Activated T-cell treated with anti-CD3 and anti-CD28 coated beads, Interleukin-2, amount 50 U/mL, for 24 hours (primary cell): ENCODE data around the gene PSMA4.
"Not testable (repeated sequence)": the region's sequence is repeated elsewhere in the genome, so short reads cannot be mapped to it uniquely, and the experiment has no call there.

Source experiments
- DNase-seq: peaks from one replicate; pipeline ENCODE4 v3.0.0-alpha.2; 2020
- H3K27ac Mint-ChIP-seq: 2 replicates; pipeline ENCODE4 v1.8.0; 2020; ENCODE audit warnings: mild to moderate bottlenecking, mixed read lengths
- H3K27me3 Mint-ChIP-seq: 2 replicates; pipeline ENCODE4 v1.8.0; 2020; ENCODE audit warnings: mixed read lengths
- H3K36me3 Mint-ChIP-seq: 2 replicates; pipeline ENCODE4 v1.8.0; 2020; ENCODE audit warnings: low read depth, mixed read lengths
- H3K4me1 Mint-ChIP-seq: 2 replicates; pipeline ENCODE4 v1.8.0; 2020; ENCODE audit warnings: low read depth, mixed read lengths
- H3K4me3 Mint-ChIP-seq: 2 replicates; pipeline ENCODE4 v1.8.0; 2020; ENCODE audit warnings: mild to moderate bottlenecking, moderate library complexity, mixed read lengths
- H3K9me3 Mint-ChIP-seq: 2 replicates; pipeline ENCODE4 v1.8.0; 2020; ENCODE audit warnings: mixed read lengths

Gene PSMA4

GRCh38 chr15:78538358-78538757 lies 1.9 kb upstream of the PSMA4 start:
- no peak for DNase-seq
- Mint-ChIP-seq H3K4me3 (no peak overlapping the region), H3K36me3 (peaks cover 34% of the 10 kb centered on the region), H3K9me3 (no peaks in the 10 kb centered on the region), H3K27me3 (no peaks in the 10 kb centered on the region), H3K27ac (no peak overlapping the region), H3K4me1 (peaks cover 28% of the 10 kb centered on the region)

GRCh38 chr15:78539464-78540140 lies 642 bp upstream of the PSMA4 start:
- DNase-seq = peak; percentile 50
- peaks cover 47% of the 10 kb centered on the region for H3K36me3 Mint-ChIP-seq
- H3K27ac Mint-ChIP-seq = peak overlapping the region; percentile 100
- not testable (repeated sequence) for H3K27me3 Mint-ChIP-seq, H3K9me3 Mint-ChIP-seq
- peak overlapping the region; percentile 92 for H3K4me3 Mint-ChIP-seq
- peaks cover 33% of the 10 kb centered on the region for H3K4me1 Mint-ChIP-seq

- no peak for DNase-seq
Measured at GRCh38 chr15:78540871-78541743, 863 bp downstream of the PSMA4 start.

GRCh38 chr15:78541744-78542034 lies 1.4 kb downstream of the PSMA4 start:
- H3K4me3 Mint-ChIP-seq = peak overlapping the region; percentile 92
- H3K27ac Mint-ChIP-seq = peak overlapping the region; percentile 100
- H3K4me1 Mint-ChIP-seq = peaks cover 40% of the 10 kb centered on the region
- DNase-seq = no peak
- no peaks in the 10 kb centered on the region for H3K27me3 Mint-ChIP-seq
- H3K36me3 Mint-ChIP-seq = peaks cover 68% of the 10 kb centered on the region
- no peaks in the 10 kb centered on the region for H3K9me3 Mint-ChIP-seq

More at GRCh38 chr15:78540871-78541743, 863 bp downstream of the PSMA4 start:
- Mint-ChIP-seq H3K36me3 (peaks cover 62% of the 10 kb centered on the region), H3K4me1 (peaks cover 40% of the 10 kb centered on the region), H3K4me3 (peak overlapping the region; percentile 92), H3K27me3 (no peaks in the 10 kb centered on the region), H3K27ac (peak overlapping the region; percentile 100), H3K9me3 (no peaks in the 10 kb centered on the region)

GRCh38 chr15:78542647-78543046 lies 2.4 kb downstream of the PSMA4 start:
- peaks cover 77% of the 10 kb centered on the region for H3K36me3 Mint-ChIP-seq
- H3K4me3 Mint-ChIP-seq = peak overlapping the region; percentile 92
- no peak for DNase-seq
- no peaks in the 10 kb centered on the region for H3K27me3 Mint-ChIP-seq
- H3K27ac Mint-ChIP-seq = peak overlapping the region; percentile 100
- H3K4me1 Mint-ChIP-seq = peaks cover 40% of the 10 kb centered on the region
- no peaks in the 10 kb centered on the region for H3K9me3 Mint-ChIP-seq

GRCh38 chr15:78550194-78550593 lies 9.9 kb downstream of the PSMA4 start:
- Mint-ChIP-seq H3K4me1 (peaks cover 4% of the 10 kb centered on the region), H3K4me3 (no peak overlapping the region), H3K9me3 (no peaks in the 10 kb centered on the region), H3K36me3 (peaks cover 63% of the 10 kb centered on the region), H3K27me3 (no peaks in the 10 kb centered on the region), H3K27ac (peak overlapping the region; percentile 58)
- DNase-seq = no peak

GRCh38 chr15:78550815-78551214 lies 10.6 kb downstream of the PSMA4 start:
- H3K9me3 Mint-ChIP-seq = no peaks in the 10 kb centered on the region
- no peaks in the 10 kb centered on the region for H3K4me1 Mint-ChIP-seq
- H3K27me3 Mint-ChIP-seq = no peaks in the 10 kb centered on the region
- H3K4me3 Mint-ChIP-seq = no peak overlapping the region
- H3K36me3 Mint-ChIP-seq = peaks cover 57% of the 10 kb centered on the region
- peak overlapping the region; percentile 30 for H3K27ac Mint-ChIP-seq
- DNase-seq = no peak

GRCh38 chr15:78551902-78552301 lies 11.7 kb downstream of the PSMA4 start:
- Mint-ChIP-seq H3K27ac (no peak overlapping the region), H3K4me1 (no peaks in the 10 kb centered on the region), H3K4me3 (no peak overlapping the region), H3K27me3 (no peaks in the 10 kb centered on the region), H3K9me3 (no peaks in the 10 kb centered on the region), H3K36me3 (peaks cover 46% of the 10 kb centered on the region)
- DNase-seq = no peak

- Mint-ChIP-seq H3K27ac (no peak overlapping the region), H3K4me1 (no peaks in the 10 kb centered on the region), H3K4me3 (no peak overlapping the region), H3K36me3 (peaks cover 39% of the 10 kb centered on the region), H3K9me3 (no peaks in the 10 kb centered on the region), H3K27me3 (no peaks in the 10 kb centered on the region)
- DNase-seq = no peak
Measured at GRCh38 chr15:78552597-78552996, 12.4 kb downstream of the PSMA4 start.

- not testable (repeated sequence) for H3K36me3 Mint-ChIP-seq, H3K4me1 Mint-ChIP-seq, H3K4me3 Mint-ChIP-seq, H3K27ac Mint-ChIP-seq, H3K9me3 Mint-ChIP-seq, DNase-seq
- H3K27me3 Mint-ChIP-seq = peaks cover 15% of the 10 kb centered on the region
Measured at GRCh38 chr15:78560201-78560600, 20.0 kb downstream of the PSMA4 start.

GRCh38 chr15:78561490-78561889 lies 21.2 kb downstream of the PSMA4 start:
- Mint-ChIP-seq H3K27ac (no peak overlapping the region), H3K4me3 (no peak overlapping the region), H3K27me3 (peaks cover 23% of the 10 kb centered on the region), H3K4me1 (peaks cover 14% of the 10 kb centered on the region), H3K9me3 (no peaks in the 10 kb centered on the region), H3K36me3 (no peaks in the 10 kb centered on the region)
- DNase-seq = no peak

- DNase-seq = no peak
- no peak overlapping the region for H3K4me3 Mint-ChIP-seq
- no peaks in the 10 kb centered on the region for H3K36me3 Mint-ChIP-seq
- H3K27me3 Mint-ChIP-seq = peaks cover 33% of the 10 kb centered on the region
- no peak overlapping the region for H3K27ac Mint-ChIP-seq
- no peaks in the 10 kb centered on the region for H3K9me3 Mint-ChIP-seq
- peaks cover 23% of the 10 kb centered on the region for H3K4me1 Mint-ChIP-seq
Measured at GRCh38 chr15:78563092-78563491, 22.8 kb downstream of the PSMA4 start.

- H3K4me1 Mint-ChIP-seq = peaks cover 26% of the 10 kb centered on the region
- H3K27ac Mint-ChIP-seq = peak overlapping the region; percentile 52
- DNase-seq = peak; percentile 34
- H3K4me3 Mint-ChIP-seq = peak overlapping the region; percentile 84
- peaks cover 32% of the 10 kb centered on the region for H3K27me3 Mint-ChIP-seq
- no peaks in the 10 kb centered on the region for H3K9me3 Mint-ChIP-seq
- H3K36me3 Mint-ChIP-seq = no peaks in the 10 kb centered on the region
Measured at GRCh38 chr15:78564743-78565096, 24.5 kb downstream of the PSMA4 start.

- peak; percentile 87 for DNase-seq
- Mint-ChIP-seq H3K27me3 (peaks cover 32% of the 10 kb centered on the region), H3K9me3 (no peaks in the 10 kb centered on the region), H3K36me3 (no peaks in the 10 kb centered on the region), H3K4me3 (peak within 1 kb of the TSS; percentile 84), H3K27ac (peak within 1 kb of the TSS; percentile 61), H3K4me1 (peaks cover 26% of the 10 kb centered on the region)
Measured at GRCh38 chr15:78565097-78565950, 25.1 kb downstream of the PSMA4 start, which contains the start of gene CHRNA5. TSS of gene CHRNA5 (plus strand) at chr15:78565520. CDS start at chr15:78565720, 200 bp downstream.
